ENCODE results near the gene SLC37A2. TPM values are rescaled to one million over a fixed set of nuclear protein-coding genes. Genes with fewer than 3 reads are reported as not detected.

The SLC37A2 gene
- total RNA-seq, 1 experiment from 2014 or later, result 2.2 TPM

DNA sequence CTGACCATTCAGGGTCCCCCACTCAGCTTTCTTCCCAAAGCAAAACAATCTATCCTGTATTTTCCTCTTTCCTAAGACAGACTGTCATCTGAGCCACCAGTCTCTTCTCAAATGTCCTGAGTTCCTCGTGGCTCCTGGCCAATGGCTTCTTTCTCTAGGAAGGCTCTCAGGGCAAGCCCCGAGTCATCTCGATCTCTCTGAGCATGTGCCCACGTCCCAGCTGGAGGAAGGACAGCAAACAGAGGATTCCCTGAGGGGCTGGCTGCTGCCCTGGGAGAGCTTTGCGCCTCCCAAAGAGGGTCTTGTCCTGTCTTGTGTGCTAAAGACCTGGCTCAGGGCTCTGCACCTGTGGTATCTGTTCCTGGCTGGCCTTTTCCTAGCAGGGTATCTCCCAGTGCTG, 8.3 kb downstream of the SLC37A2 start:
- Mint-ChIP-seq H3K36me3 (no peaks in the 10 kb centered on the region), H3K27ac (no peak overlapping the region), H3K27me3 (ENCODE audit: low read depth) (peaks cover under 1% of the 10 kb centered on the region; the same call in 1 of the 2 replicates), H3K9me3 (no peaks in the 10 kb centered on the region), H3K4me3 (no peak overlapping the region), H3K4me1 (peaks cover 16% of the 10 kb centered on the region)
- CTCF ChIA-PET, result interaction anchor here (1.0 to 3.0 kb wide), 4 partner anchors 14 to 205 kb away, joined by 3 to 14 read pairs (median 8); no protein-coding TSS in a partner anchor
- DNase-seq (ENCODE audit: low spot score) (no peak), ATAC-seq (no peak)
- POLR2A ChIA-PET, result no interaction called here
- TF ChIP-seq ZNF317 (CRISPR knock-in tag; IDR thresholded peaks at IDR 0.05; ENCODE audit: borderline replicate concordance, low read depth) (no peak), ZBTB43 (CRISPR knock-in tag; IDR thresholded peaks at IDR 0.05) (no peak), NFATC4 (CRISPR knock-in tag; IDR thresholded peaks at IDR 0.05) (no peak), GRHL2 (CRISPR knock-in tag; IDR thresholded peaks at IDR 0.05; ENCODE audit: insufficient replicate concordance, severe bottlenecking) (no peak), ETV6 (CRISPR knock-in tag; IDR thresholded peaks at IDR 0.05) (no peak), SP1 (CRISPR knock-in tag; conservative IDR thresholded peaks at IDR 0.05) (no peak), SMAD3 (CRISPR knock-in tag; IDR thresholded peaks at IDR 0.05; ENCODE audit: borderline replicate concordance) (no peak), AR (CRISPR knock-in tag; IDR thresholded peaks at IDR 0.05) (no peak), RELA (CRISPR knock-in tag; IDR thresholded peaks at IDR 0.05; ENCODE audit: borderline replicate concordance) (no peak), NR1H2 (CRISPR knock-in tag; IDR thresholded peaks at IDR 0.05) (no peak), ERG (CRISPR knock-in tag; IDR thresholded peaks at IDR 0.05) (no peak), TEAD4 (CRISPR knock-in tag; IDR thresholded peaks at IDR 0.05) (no peak), ESRRA (CRISPR knock-in tag; IDR thresholded peaks at IDR 0.05; ENCODE audit: borderline replicate concordance) (no peak), ATF1 (CRISPR knock-in tag; IDR thresholded peaks at IDR 0.05) (no peak), ZBTB21 (CRISPR knock-in tag; IDR thresholded peaks at IDR 0.05; ENCODE audit: borderline replicate concordance) (no peak)

DNA sequence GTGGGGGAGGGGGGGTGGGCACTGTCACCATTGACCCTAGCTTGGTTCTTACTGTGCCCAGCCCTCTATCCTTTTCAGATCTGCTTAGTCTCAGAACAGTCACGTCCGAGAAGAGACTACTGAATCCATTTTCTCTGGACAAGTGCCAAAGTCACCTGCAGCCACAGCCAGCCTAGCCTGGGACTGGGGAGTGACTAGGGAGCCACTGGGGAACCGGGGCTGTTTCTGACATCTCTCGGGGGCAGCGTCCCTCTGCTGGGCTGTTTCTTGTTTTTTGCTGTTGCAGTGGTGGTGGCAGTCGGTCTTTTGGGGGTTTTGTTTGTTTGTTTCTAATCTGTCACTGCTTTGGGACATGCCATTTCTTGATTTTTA, 8.7 kb downstream of the SLC37A2 start:
- no peaks in the 10 kb centered on the region for H3K36me3 Mint-ChIP-seq
- ChIA-PET CTCF (interaction anchor here (2.2 to 3.0 kb wide), 3 partner anchors 13 to 206 kb away, joined by 6 to 14 read pairs (median 10); no protein-coding TSS in a partner anchor), POLR2A (no interaction called here)
- DNase-seq (ENCODE audit: low spot score) (no peak), ATAC-seq (no peak)
- no peak overlapping the region for H3K4me3 Mint-ChIP-seq
- no peaks in the 10 kb centered on the region for H3K9me3 Mint-ChIP-seq
- H3K27me3 Mint-ChIP-seq (ENCODE audit: low read depth), result no peaks in the 10 kb centered on the region; the same call in 1 of the 2 replicates
- H3K27ac Mint-ChIP-seq, result no peak overlapping the region
- peaks cover 16% of the 10 kb centered on the region for H3K4me1 Mint-ChIP-seq
- TF ChIP-seq GTF2I (CRISPR knock-in tag; conservative IDR thresholded peaks at IDR 0.05) (no peak), OVOL2 (CRISPR knock-in tag; IDR thresholded peaks at IDR 0.05; ENCODE audit: borderline replicate concordance) (no peak), ZNF423 (CRISPR knock-in tag; IDR thresholded peaks at IDR 0.05) (no peak), TP53 (CRISPR knock-in tag; IDR thresholded peaks at IDR 0.05) (no peak), ZNF281 (CRISPR knock-in tag; IDR thresholded peaks at IDR 0.05) (no peak), TEAD1 (CRISPR knock-in tag; IDR thresholded peaks at IDR 0.05) (no peak)
- TF ChIP-seq, protein P1, sequence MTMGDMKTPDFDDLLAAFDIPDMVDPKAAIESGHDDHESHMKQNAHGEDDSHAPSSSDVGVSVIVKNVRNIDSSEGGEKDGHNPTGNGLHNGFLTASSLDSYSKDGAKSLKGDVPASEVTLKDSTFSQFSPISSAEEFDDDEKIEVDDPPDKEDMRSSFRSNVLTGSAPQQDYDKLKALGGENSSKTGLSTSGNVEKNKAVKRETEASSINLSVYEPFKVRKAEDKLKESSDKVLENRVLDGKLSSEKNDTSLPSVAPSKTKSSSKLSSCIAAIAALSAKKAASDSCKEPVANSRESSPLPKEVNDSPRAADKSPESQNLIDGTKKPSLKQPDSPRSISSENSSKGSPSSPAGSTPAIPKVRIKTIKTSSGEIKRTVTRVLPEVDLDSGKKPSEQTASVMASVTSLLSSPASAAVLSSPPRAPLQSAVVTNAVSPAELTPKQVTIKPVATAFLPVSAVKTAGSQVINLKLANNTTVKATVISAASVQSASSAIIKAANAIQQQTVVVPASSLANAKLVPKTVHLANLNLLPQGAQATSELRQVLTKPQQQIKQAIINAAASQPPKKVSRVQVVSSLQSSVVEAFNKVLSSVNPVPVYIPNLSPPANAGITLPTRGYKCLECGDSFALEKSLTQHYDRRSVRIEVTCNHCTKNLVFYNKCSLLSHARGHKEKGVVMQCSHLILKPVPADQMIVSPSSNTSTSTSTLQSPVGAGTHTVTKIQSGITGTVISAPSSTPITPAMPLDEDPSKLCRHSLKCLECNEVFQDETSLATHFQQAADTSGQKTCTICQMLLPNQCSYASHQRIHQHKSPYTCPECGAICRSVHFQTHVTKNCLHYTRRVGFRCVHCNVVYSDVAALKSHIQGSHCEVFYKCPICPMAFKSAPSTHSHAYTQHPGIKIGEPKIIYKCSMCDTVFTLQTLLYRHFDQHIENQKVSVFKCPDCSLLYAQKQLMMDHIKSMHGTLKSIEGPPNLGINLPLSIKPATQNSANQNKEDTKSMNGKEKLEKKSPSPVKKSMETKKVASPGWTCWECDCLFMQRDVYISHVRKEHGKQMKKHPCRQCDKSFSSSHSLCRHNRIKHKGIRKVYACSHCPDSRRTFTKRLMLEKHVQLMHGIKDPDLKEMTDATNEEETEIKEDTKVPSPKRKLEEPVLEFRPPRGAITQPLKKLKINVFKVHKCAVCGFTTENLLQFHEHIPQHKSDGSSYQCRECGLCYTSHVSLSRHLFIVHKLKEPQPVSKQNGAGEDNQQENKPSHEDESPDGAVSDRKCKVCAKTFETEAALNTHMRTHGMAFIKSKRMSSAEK (CRISPR knock-in tag; IDR thresholded peaks at IDR 0.05; ENCODE audit: borderline replicate concordance), result no peak

Measured in WTC11 (cell line).